Spleen (tissue), 7 donors: ENCODE data around the gene KAT6B.

Source experiments
- CTCF ChIP-seq, 11 experiments: fragments of 200-600 bp in 7 of 11; fragments of 450-650 bp in 4 of 11; sonication (generic) in 4 of 11; IDR thresholded peaks in 8 of 11; conservative IDR thresholded peaks in 3 of 11; 1 replicate in 7 of 11; 2 replicates in 4 of 11; pipeline versions ENCODE4 v1.4.0 to v1.8.0; 2016 to 2021; ENCODE audit warnings: antibody characterized with exemption in 11 of 11, inconsistent platforms in 4 of 11, mild to moderate bottlenecking in 1 of 11
- POLR2A ChIP-seq, 3 donors: fragments of 450-650 bp; IDR thresholded peaks; one replicate each; pipeline ENCODE4 v1.5.1; 2017; ENCODE audit warnings: antibody characterized with exemption in 3 of 3, mild to moderate bottlenecking in 1 of 3
- POLR2AphosphoS5 ChIP-seq, 3 donors: sonication (generic); formaldehyde crosslinking; IDR thresholded peaks; one replicate each; pipeline ENCODE4 v1.5.1; 2017; ENCODE audit warnings: antibody characterized with exemption in 3 of 3
- donor health status: DM: no; HTN: no; CAD: no; lungs with moderate emphysema.
- donor health status: DM: no; HTN: no; CAD: no.
- donor health status: DM: no; HTN: no; CAD: no.

DNA sequence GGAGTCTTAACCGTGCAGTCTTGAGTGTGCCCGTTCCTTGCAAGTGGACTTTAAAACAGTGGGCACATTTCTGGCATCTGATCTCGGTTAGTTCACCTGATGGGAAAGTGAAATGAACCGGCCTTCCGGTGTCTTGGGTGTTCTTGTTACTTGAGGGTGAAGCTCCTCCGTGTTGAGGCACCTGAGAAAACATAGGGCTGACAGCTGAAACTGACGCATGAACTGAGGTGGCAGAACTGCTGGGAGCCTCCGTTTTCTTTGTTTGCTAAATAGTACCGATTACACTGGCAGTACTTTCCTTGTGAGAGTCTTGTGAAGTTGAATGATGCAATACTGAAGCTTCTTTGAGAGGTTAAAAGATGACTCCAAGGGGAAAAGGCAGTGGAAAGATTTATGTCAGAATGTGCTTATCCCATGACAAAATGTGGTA lies 222.3 kb downstream of the KAT6B start:
- TF ChIP-seq CTCF (IDR thresholded peaks at IDR 0.05 in 8 of 11, conservative IDR thresholded peaks at IDR 0.05 in 3 of 11), result no peak
- no peak for TF ChIP-seq POLR2A (IDR thresholded peaks at IDR 0.05)
- no peak for TF ChIP-seq POLR2AphosphoS5 (IDR thresholded peaks at IDR 0.05)
